ENCODE measurements around the gene CFL1.

DNA sequence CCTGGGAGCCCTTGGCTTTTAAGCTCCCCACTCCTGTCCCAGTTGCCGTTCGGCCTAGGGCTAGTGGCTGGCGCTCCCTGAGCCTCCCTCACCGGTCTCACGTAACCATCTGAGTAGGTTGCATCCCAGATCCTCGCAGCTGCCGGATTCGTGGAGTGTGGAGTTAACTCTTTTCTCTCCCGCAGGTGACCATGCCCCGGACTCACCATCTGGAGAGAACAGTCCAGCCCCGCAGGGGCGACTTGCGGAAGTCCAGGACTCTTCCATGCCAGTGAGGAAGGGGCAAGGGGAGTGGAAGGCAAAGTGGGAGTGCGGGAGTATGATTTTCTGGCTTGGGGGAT lies 3.2 kb upstream of the CFL1 start:
- TF ChIP-seq CTCF (IDR thresholded peaks at IDR 0.05), result no peak
- TF ChIP-seq POLR2AphosphoS5 (IDR thresholded peaks at IDR 0.05), result no peak
